Measurements from ENCODE around the gene SNX4.

The SNX4 gene

GRCh38 chr3:125431912-125432790 is 87.9 kb downstream of the SNX4 start:
- TF ChIP-seq, protein P1, sequence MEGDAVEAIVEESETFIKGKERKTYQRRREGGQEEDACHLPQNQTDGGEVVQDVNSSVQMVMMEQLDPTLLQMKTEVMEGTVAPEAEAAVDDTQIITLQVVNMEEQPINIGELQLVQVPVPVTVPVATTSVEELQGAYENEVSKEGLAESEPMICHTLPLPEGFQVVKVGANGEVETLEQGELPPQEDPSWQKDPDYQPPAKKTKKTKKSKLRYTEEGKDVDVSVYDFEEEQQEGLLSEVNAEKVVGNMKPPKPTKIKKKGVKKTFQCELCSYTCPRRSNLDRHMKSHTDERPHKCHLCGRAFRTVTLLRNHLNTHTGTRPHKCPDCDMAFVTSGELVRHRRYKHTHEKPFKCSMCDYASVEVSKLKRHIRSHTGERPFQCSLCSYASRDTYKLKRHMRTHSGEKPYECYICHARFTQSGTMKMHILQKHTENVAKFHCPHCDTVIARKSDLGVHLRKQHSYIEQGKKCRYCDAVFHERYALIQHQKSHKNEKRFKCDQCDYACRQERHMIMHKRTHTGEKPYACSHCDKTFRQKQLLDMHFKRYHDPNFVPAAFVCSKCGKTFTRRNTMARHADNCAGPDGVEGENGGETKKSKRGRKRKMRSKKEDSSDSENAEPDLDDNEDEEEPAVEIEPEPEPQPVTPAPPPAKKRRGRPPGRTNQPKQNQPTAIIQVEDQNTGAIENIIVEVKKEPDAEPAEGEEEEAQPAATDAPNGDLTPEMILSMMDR (conservative IDR thresholded peaks at IDR 0.05; ENCODE audit: low read depth, low read length): no peak
- DNase-seq (ENCODE audit: low read depth): no peak
- H3K4me3 ChIP-seq (ENCODE audit: low read length): no peak overlapping the region

GRCh38 chr3:125431391-125431790 is 88.6 kb downstream of the SNX4 start:
- no peak for DNase-seq (ENCODE audit: low read depth)
- H3K4me3 ChIP-seq (ENCODE audit: low read length): no peak overlapping the region
- TF ChIP-seq, protein P1 (conservative IDR thresholded peaks at IDR 0.05; ENCODE audit: low read depth, low read length): no peak

DNA sequence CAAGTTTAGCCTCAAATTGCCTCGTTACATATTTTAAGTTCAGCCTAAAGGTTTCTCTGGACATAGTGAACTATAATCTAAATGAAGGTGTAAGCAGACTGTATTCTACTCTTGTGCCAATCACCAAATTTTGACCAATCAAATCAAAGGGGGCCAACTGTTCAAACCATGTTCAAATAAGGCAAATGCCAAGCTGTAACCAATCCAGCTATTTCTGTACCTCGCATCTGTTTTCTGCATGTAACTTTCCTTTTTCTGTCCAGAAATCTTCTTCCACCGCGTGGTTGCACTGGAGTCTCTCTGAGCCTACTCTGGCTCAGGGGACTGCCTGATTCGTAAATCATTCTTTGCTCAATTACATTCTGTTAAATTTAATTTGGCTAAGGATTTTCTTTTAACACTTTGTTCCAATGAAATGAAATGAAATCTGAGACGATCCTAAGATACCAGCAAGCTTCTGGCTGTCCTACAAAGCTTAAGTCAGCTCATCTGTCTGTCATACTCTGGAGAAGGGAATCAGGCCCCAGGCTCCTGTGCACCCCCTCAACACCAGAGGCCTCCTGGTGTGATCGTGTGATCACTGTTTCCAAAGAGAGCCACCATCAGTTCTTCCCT is 91.7 kb downstream of the SNX4 start:
- TF ChIP-seq, protein P1 (conservative IDR thresholded peaks at IDR 0.05; ENCODE audit: low read depth, low read length): no peak
- DNase-seq (ENCODE audit: low read depth): no peak
- H3K4me3 ChIP-seq (ENCODE audit: low read length): no peak overlapping the region

DNA sequence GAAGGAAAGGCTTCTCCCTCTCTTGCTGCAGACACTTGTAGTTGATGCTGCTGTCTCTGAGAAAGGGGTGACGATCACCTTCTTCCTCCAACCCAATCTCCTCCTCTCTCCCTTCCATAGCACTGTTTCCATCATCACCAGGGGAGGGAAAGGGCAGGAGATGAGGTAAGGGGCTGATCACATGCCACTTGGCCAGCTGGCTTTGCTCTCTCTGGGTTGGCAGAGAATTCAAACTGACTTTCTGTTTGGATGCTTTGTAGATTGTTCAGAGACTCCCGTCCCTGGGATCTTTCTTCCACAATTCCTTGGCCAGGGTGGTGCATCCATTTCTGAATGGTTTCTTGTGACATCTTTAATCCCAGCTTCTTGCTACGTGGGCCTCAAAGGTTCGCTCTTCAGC is 101.7 kb downstream of the SNX4 start:
- no peak for DNase-seq (ENCODE audit: low read depth)
- TF ChIP-seq, protein P1 (conservative IDR thresholded peaks at IDR 0.05; ENCODE audit: low read depth, low read length): no peak
- H3K4me3 ChIP-seq (ENCODE audit: low read length): no peak overlapping the region

DNA sequence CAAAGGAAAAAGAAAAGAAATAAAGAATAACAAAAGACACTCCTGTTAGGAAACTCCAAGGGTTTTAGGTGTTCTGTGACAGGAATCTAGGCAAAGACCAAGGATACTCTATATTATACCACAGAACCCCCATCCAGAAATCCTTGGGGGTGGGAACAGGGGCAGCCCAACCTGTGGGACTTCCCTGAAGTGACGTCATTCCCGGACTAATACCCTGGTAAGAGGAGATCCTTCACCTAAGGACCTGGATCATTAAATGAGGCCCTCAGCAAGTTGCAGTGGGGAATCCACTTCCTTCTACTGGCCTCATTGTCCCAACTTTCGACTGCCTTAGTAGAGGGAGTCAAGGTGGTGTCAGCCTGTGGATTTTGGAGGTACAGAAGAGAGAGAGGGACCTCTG is 103.8 kb downstream of the SNX4 start:
- H3K4me3 ChIP-seq (ENCODE audit: low read length): no peak overlapping the region
- no peak for DNase-seq (ENCODE audit: low read depth)
- TF ChIP-seq, protein P1 (conservative IDR thresholded peaks at IDR 0.05; ENCODE audit: low read depth, low read length): no peak

DNA sequence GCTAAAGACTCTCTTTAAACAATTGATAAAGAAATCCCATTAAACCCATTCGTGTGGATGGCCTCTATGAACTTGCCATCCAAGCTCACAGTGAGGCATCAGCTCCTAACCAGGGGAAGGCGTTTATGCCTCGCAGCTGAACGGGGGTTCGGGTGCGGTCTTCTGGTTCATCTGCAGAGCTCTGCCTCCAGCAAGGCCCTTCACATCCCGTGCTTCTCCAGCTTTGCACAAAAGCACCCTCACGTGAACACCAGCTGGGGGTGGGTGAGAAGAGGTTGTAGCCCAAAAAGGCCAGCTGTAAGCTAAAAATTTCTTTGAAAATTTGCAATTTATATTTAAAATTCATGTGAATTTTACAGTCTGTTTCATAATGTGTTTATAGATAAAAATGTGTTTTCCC is 105.3 kb downstream of the SNX4 start:
- TF ChIP-seq, protein P1 (conservative IDR thresholded peaks at IDR 0.05; ENCODE audit: low read depth, low read length): no peak
- DNase-seq (ENCODE audit: low read depth): no peak
- no peak overlapping the region for H3K4me3 ChIP-seq (ENCODE audit: low read length)

DNA sequence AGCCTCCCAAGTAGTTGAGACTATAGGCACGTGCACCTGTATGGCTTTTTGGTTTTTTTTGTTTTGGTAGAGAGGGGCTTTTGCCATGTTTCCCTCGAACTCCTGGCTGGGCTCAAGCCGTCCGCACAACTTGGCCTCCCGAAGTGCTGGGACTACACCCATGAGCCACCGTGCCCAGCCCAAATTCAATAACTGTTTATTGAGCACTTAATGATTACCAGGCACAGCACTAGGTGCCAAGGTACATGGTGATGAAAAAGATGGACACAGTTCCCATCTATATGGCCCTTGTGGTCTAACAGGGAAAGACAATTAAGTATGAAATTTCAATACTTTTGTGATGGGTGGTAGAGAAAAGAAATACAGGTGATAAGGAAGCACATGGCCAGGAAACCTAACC is 109.1 kb downstream of the SNX4 start:
- no peak for DNase-seq (ENCODE audit: low read depth)
- H3K4me3 ChIP-seq (ENCODE audit: low read length): no peak overlapping the region
- TF ChIP-seq, protein P1 (conservative IDR thresholded peaks at IDR 0.05; ENCODE audit: low read depth, low read length): no peak

Measured in retinal pigment epithelial cell (primary cell).